GM11168 (cell line): ENCODE results near the gene ITGB8.

Source experiments
- in situ Hi-C: fragments of 300-500 bp; cut with MboI; formaldehyde crosslinking; loops from one replicate; pipeline ENCODE4 v1.12.0; 2022; ENCODE audit warnings: low sequenced_read_pairs; ENCODE audit not compliant: unreplicated experiment

The ITGB8 gene

GRCh38 chr7:20441991-20442441 is 111.3 kb downstream of the ITGB8 start:
- in situ Hi-C loops, result no loop called here

- in situ Hi-C loops, result no loop called here
Observed at GRCh38 chr7:20442951-20443350, 112.3 kb downstream of the ITGB8 start.

- in situ Hi-C loops, result no loop called here
Observed at GRCh38 chr7:20444030-20444800, 113.5 kb downstream of the ITGB8 start.

- in situ Hi-C loops, result no loop called here
Observed at GRCh38 chr7:20447021-20447650, 116.4 kb downstream of the ITGB8 start.

- in situ Hi-C loops, result no loop called here
Observed at GRCh38 chr7:20449176-20449575, 118.5 kb downstream of the ITGB8 start.

- in situ Hi-C loops, result no loop called here
Observed at GRCh38 chr7:20450536-20450935, 119.8 kb downstream of the ITGB8 start.

GRCh38 chr7:20454202-20454601 is 123.5 kb downstream of the ITGB8 start:
- in situ Hi-C loops, result no loop called here

- in situ Hi-C loops, result no loop called here
Observed at GRCh38 chr7:20456701-20457100, 126.0 kb downstream of the ITGB8 start.

GRCh38 chr7:20458521-20458920 is 127.8 kb downstream of the ITGB8 start:
- in situ Hi-C loops, result no loop called here

- in situ Hi-C loops, result no loop called here
Observed at GRCh38 chr7:20459419-20459818, 128.7 kb downstream of the ITGB8 start.

GRCh38 chr7:20464891-20465290 is 134.2 kb downstream of the ITGB8 start:
- in situ Hi-C loops, result no loop called here
